Left cardiac atrium (tissue), 4 donors: Measurements from ENCODE around the gene FATE1. TPM values are rescaled to one million over a fixed set of nuclear protein-coding genes. Genes with fewer than 3 reads are reported as not detected.
"Not testable (repeated sequence)": the region's sequence is repeated elsewhere in the genome, so short reads cannot be mapped to it uniquely, and the experiment has no call there.

Experiments used
- ATAC-seq, 2 donors: fragments of 200-7000 bp; cut with Tn5 transposase; one replicate each; pipeline ENCODE4 v1.9.1; 2020; ENCODE audit warnings: mild to moderate bottlenecking in 2 of 2, moderate library complexity in 2 of 2
- DNase-seq: peaks from one replicate; pipeline ENCODE4 v3.0.0-alpha.2; 2020
- intact Hi-C, 2 donors: fragments of 100-400 bp; cut with DNase I; formaldehyde crosslinking; loops; one replicate each; pipeline versions ENCODE4 v1.14.1 to v1.15.1; 2022 to 2023
- long read RNA-seq: library from polyadenylated mRNA; unstranded; transcript quantifications from one replicate; pipeline ENCODE4 v2.0.0, GENCODE V29; 2021
- total RNA-seq, 2 donors: library from RNA; stranded (reverse); fragmentation: NEBNext Ultra II Directional; extraction: Animal tissue kit (Norgen Biotek cat#: 25700); gene quantifications; one replicate each; pipeline ENCODE4 v1.2.1, GENCODE V29; 2021
- donor health status: DM: no; HTN: yes; CAD: no.
- donor health status: DM: no; HTN: yes; CAD: no; lungs with severe emphysema.
- donor health status: DM: yes; HTN: yes; CAD: no.
- donor health status: Dilated cardiomyopathy.

FATE1 gene, protein sequence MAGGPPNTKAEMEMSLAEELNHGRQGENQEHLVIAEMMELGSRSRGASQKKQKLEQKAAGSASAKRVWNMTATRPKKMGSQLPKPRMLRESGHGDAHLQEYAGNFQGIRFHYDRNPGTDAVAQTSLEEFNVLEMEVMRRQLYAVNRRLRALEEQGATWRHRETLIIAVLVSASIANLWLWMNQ
- total RNA-seq, result not detected
- long read RNA-seq, result 0 reads

DNA sequence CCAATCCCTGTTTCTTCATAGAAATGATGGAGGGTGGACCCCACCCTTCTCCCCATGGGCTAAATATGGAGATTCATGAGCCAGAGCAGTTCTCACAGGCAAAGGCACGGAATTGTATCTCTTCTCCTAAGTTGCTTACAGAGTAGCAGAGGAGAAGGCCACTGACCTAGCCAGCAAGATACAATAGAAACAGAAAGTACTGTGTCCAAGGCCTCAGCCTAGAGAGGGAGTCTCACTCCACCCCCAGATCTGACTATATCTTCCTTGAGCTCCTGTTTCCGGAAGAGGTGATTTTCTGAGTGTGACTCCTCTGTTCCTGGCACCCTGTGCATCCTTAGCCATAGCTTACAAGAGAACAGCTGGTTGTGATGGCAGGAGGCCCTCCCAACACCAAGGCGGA, at the start of gene FATE1:
Gene FATE1, plus strand, starts transcription at position 284 of the 400 bp plus-strand sequence. Its CDS starts 85 bp downstream, at position 369.
- intact Hi-C loops, result no loop called here
- ATAC-seq, result no peak

DNA sequence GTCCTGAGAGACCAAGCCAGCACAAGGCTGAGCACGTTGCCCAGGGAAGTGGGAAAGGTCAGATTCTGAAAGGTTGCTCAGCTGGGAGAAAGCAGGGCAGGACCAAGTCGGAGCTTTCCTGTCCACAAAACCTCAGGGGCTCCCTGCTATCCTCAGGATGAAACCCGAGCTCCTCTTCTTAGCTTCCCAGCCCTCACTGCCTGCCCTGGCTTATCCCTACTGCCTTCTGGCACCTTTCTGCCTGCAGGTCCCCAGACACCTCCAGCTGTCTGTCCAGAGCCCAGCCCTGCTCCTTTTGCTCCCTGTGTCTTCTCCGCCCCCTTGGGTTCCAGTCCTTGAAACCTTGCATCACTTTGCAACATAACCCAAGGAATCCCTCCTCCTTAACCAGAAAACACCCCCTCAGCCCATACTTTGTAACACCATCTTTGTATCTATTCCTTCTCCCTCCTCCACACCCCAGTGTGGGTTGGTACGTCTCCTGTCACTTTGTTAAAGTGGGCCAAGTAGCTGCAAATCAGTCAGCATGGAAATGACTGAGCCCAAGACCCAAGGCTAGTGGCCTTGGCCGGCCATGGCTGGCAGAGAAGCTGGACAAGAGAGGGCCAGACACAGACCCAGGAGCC, 40.6 kb upstream of the FATE1 start:
- ATAC-seq (no peak), DNase-seq (no peak)
- intact Hi-C loops, result no loop called here

More for the DNA sequence above, at the start of gene FATE1:
- no peak for DNase-seq

DNA sequence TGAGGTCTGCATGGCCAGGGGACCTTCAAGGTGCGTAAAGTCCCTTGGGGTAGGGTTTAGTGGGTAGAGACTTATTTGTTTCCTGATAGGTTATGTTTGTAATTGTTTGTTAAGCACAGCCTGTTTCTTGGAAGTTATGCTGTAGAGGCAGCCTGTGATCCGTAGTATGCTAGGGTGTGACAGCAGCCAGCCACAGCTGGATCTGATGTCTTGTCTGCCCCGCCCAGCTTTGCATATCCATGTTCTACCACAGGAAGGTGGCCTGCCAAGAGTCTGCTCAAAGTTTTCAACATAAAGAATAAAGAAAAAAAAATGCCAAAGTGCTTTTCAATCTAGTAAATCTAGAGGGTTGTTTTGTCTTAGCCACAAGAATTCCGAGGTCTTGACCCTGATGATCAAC, 39.6 kb upstream of the FATE1 start:
- no peak for DNase-seq
- no peak for ATAC-seq
- intact Hi-C loops, result no loop called here

DNA sequence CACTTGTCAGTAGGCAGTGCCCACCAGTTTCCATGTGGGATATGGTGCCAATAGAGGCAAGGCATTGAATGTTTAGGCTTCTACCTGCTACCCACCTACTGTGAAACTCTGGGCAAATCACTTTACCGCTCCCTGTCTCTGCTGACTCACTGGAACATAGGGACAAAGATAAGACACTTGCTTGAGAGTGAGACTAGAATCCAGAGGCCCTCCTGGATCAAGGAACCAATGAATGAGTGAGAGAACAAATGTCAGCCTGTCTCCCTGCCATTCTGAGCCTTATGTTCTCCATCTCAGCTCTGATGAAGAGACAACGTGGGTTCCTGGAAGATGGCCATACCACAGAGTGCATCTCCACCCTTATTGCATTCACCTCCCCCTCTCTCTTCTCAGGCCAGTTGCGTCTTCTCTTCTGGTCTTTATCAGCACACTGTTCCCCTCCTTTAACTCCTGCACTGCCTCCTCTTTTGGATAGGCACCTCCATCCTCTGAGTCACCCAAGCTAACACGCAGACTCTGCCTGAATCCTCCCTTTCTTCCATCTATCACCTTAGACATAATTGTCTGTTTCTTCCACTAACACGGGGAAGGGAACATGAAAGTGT, 35.9 kb upstream of the FATE1 start:
- intact Hi-C loops, result loop anchor here (2.0 to 5.0 kb wide), 2 partner anchors 528 to 529 kb away; no protein-coding TSS in a partner anchor
- ATAC-seq (peak in 1 of 2 donors; percentile 68), DNase-seq (no peak)

DNA sequence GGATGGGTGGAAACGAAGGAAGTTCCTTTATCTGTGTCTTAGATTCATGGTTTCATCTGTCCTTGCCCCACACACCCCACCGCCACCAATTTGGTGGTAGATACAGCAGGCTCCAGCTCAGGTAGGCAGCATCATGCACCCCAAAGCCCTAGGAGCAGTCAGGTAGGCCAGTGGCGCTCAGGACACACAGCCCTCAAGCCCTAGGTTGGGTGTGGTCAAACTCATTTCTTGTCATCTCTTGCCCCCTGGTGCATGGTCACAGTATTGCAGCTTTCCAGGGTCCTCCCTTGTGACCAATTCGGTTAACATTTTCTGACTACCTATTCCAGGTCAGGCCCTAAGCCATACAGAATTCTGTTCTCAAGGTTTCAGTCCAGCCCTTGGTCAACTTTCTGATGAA, 35.0 kb upstream of the FATE1 start:
- DNase-seq, result peak; percentile 34
- peak; percentile 34 to 51 for ATAC-seq
- intact Hi-C loops, result loop anchor here (2.0 to 5.0 kb wide), 2 partner anchors 529 to 530 kb away; no protein-coding TSS in a partner anchor

DNA sequence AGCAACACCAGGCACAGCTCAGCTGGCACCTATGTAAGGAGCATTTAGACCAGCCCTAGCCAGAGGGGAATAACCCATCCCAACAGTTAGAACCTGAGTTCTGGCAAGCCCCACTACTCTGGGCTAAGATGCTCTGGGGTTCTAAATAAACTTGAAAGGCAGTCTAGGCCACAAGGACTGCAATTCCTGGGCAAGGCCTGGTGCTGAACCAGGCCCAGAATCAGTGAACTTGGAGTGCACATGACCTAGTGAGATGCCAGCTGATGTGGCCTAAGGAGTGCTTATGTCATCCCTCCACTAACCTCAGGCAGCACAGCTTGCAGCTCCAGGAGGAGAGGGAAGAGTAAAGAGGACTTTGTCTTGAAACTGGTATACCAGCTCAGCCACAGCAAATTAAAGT, 28.2 kb upstream of the FATE1 start:
- ATAC-seq (no peak), DNase-seq (no peak)
- intact Hi-C loops, result no loop called here

DNA sequence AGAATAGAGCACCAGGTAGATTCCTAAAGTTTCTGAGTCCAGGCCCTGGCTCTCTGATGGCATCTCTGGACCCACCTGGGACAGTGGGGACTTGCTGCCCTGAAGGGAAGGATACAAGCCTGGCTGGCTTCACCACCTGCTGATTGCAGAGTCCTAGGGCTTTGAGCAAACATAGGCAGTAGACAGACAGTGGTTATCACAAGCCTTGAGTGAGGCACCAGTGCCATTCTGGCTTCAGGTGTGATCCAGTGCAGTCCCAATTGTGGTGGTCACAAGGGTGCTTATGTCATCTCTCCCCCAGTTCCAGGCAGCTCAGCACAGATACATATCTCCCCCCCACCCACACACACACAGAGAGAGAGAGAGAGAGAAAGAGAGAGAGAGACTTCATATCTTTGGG, 27.1 kb upstream of the FATE1 start:
- DNase-seq (no peak), ATAC-seq (no peak)
- intact Hi-C loops, result no loop called here

DNA sequence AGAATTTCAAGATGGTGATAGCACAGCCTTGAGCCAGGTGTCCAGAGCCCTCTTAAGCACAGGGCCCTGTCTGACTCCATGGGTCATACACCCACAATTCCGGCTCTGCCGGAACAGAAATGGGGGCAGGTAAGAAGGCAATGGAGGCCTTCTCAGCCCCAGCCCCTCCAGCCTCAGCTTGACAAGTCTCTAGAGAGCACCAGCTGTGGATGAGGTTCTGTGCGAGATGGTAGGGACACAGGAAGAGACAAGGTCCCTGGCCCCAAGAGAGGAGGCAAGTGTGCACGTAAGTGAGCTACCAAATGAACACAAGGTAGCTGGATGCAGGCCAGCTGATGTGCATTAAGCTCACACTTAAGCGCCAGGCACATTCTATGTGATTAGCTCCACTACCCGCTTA, 23.0 kb upstream of the FATE1 start:
- DNase-seq (no peak), ATAC-seq (no peak)
- intact Hi-C loops, result no loop called here

DNA sequence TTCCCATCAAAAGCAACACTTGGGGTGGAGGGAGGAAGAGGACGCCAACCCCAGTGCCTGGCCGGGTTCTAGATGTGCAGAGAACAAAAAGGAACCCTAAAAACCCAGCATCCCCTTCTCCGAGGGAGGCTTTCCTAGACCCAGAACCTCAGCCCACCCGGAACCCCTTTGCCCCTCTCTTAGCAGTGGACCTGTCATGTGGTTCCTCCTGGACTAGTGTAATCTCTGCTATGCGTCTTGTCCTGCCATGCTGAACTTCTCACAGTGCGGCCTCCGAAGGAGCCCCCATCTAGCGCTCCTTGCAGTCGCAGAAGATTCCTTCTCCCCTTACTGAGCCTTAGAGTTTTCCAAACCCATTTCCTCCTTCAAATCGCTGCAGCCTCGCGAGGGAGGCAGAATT, 21.7 kb upstream of the FATE1 start:
- no peak for DNase-seq
- ATAC-seq, result no peak
- intact Hi-C loops, result no loop called here

DNA sequence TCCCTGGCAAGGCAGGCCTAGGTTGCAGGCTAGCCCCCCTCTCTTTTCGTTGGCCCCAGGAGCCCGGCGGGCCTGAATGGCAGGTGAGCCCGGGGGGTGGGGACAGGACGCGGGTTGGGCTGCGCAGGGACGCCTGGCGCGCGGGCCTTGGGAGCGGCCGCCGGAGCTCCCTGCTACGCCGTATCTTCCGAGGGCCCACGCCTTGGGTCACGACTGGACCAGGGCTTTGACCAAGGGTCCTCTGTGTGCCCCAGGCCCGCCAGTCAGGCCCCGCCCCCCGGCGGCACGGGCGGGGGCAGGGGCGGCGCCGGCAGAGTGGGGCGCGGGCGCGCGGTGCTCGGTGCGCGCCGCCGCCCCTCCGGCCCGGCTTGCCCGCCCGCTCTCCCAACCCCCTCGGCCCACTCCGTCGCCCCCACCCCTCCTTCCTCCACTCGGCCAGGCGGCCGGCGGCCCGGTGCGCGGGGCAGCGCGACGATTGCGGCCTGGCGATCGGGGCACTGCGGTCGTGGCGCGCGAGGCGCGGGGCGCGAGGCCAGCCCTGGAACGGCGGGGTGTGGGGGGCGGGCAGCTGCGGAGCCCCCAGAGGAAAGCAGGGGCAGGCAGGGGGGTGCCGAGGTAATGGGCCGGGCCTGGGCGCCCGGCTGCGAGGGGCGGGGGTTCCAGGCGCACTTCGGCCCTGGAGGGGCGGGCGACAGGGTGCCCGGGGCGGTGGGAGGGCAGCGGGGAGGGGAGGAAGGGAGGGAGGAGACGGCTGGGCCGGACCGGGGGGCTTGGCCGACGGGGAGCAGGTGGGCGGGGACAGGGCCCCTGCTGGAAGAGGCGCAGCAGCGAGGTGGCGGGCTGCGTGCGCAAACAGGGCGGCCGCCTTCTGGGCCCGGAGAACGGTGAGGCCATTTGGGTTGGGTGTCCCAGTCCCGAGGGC, 20.9 kb upstream of the FATE1 start, which contains the start of gene PRRG3:
Gene PRRG3, plus strand, starts transcription at position 798 of the 922 bp plus-strand sequence. CDS start 3,357 bp downstream, outside the sequence.
- ATAC-seq (no peak), DNase-seq (no peak)
- intact Hi-C loops, result no loop called here

DNA sequence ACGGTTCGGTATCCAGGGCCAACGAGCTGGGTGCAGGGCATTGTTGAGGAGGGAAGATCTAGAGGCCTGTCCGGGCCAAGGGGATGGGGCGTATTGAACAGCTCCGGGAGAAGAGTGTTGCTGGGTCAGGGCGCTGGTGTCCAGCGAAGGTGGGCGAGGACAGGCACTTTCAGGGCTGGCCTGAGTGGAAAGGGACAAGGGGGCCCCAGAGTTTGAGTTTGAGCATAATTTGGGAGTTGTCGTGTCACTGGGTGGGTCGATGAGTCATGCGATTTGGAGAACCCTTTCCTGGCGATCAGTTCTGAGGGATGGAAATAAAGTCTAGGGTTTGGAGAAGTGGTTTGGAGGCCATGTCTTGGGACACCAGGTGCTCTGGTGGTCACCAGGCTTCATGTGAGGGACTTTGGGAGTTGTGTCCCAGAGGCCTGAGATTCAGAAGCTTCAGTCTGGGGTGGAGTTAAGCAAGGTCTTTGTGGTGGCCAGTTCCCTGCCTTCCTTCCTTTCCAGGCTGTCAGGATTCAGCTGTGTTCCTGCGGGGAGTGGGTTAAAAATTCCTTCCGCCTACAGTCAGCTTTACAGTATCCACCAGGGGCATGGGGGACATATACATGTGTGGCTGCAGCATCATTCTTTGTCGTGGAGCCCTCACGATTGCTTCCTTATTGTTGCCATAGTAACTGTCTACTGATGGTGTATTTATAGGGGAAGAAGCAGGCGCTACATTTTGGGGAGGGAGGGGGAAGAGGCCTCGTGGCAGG, 20.1 kb upstream of the FATE1 start:
- intact Hi-C loops, result no loop called here
- ATAC-seq (no peak), DNase-seq (no peak)

DNA sequence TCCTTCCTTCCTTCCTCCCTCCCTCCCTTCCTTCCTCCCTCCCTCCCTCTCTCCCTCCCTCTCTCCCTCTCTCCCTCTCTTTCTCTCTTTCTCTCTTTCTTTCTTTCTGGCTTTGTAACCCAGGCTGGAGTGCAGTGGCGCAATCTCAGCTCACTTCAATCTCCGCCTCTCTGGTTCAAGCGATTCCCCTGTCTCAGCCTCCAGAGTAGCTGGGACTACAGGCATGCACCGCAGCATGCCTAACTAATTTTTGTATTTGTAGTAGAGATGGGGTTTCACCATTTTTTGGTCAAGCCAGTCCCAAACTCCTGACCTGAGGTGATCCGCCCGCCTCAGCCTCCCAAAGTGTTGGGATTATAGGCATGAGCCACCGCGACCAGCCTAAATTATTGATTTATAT, 18.8 kb upstream of the FATE1 start:
- ATAC-seq, DNase-seq, intact Hi-C loops: not testable (repeated sequence)

DNA sequence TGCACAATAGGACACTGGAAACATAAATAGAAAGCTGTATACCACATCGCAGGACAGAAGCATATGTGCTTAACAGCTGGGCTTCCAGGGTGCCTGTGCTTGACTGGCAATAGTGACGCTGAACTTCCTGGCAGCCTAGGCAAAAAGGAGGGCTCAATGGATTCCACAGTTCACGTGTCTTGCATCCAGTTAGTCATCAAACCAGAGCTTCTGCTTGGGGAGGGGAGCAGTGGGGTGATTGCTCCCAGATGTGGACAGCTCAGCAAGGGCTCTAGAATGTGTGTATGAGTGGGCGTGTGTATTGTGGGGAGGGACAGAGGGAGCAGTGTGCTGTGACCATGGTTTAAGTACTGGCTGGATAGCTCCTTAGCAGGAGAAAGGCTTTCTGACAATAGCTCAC, 18.3 kb upstream of the FATE1 start:
- no peak for DNase-seq
- intact Hi-C loops, result no loop called here
- ATAC-seq, result peak in 1 of 2 donors; percentile 53

DNA sequence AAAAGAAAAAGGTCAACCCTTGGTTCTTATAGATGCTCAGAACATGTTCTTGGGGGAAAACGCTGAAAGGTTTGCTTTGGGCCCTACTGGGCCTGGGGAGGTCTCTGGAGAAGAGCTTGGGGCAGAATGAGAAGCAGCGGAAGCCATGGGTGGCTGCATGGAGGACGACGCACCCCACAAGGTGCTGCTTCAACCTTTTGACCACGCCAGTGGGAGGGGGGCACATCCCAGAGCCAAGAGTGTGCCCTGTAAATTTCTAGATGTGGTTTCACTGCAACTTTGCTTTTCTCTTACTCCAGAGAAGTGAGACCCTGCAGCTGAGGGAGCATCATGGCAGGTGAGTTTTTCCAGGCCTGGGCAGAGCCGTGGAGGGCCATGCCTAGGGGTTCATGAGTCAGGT, 17.4 kb upstream of the FATE1 start:
- ATAC-seq, result no peak
- intact Hi-C loops, result no loop called here
- no peak for DNase-seq

DNA sequence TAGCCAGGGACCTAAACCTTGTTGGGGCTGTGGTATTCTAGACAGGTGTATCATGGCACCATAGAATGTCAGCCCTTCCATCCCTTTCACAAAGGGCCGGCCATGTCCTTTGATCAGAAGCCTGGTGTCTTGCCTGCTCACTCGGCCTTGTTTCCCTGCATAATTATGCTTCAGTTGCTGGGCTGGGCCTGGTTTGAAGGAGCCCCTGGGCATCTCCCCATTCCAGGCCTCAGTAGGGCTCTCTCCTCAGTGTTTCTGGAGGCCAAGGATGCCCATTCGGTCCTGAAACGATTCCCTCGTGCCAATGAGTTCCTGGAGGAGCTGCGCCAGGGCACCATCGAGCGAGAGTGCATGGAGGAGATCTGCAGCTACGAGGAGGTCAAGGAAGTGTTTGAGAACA, 16.1 kb upstream of the FATE1 start:
- DNase-seq, result no peak
- no peak for ATAC-seq
- intact Hi-C loops, result no loop called here

DNA sequence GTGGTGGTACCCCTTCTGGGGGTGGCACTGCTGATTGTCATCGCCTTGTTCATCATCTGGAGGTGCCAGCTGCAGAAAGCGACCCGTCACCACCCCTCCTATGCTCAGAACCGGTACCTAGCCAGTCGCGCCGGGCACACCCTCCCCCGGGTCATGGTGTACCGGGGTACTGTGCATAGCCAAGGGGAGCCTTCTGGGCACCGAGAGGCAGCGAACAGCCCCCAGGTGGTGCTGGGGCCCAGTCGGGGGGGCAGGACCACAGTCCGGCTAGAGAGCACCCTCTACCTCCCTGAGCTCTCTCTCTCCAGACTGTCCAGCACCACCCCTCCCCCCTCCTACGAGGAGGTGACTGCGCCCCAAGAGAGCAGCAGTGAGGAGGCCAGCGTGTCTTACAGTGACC, 15.3 kb upstream of the FATE1 start:
- DNase-seq (no peak), ATAC-seq (no peak)
- intact Hi-C loops, result no loop called here

DNA sequence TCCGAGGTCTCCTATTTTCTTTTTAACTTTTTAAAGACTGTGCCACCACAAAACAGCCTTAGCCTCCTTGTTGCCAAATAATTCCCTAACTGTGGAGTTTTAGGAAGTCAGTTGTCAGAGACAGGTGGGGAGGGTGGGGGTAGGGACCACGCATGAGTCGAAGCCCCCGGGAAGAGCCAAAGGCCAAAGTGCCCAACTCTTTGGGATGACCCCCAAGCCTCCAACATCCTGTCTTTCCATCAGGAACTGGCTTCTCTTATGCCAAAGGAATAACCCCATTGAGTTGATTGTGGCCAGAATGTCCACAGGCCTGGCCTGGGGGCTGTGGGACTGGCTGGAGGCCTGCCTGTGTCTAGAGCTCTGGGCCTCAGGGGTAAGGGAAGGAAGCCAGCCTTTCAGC, 14.8 kb upstream of the FATE1 start:
- DNase-seq (no peak), ATAC-seq (no peak)
- intact Hi-C loops, result no loop called here

DNA sequence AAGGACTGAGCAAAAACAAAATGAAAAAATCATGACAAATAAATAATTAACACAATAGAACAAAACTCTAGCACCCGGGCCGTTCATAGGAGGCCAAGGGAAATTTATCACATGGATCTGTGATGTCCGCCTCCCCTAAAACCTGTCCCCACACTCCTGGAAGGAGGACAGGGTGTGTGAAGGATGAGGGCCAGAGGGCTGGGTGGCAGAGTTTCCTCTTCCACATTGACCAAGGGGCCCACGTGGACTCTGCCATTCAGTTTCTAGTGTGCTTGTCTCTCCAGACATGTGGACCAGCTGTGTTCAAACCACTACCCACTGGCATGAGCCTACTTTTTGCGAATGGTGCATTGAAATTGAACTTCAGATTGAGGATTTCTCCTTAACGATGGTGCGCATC, 14.3 kb upstream of the FATE1 start:
- intact Hi-C loops, result no loop called here
- ATAC-seq (no peak), DNase-seq (no peak)
